ENCODE results near the gene FAM50B.

The FAM50B gene

DNA sequence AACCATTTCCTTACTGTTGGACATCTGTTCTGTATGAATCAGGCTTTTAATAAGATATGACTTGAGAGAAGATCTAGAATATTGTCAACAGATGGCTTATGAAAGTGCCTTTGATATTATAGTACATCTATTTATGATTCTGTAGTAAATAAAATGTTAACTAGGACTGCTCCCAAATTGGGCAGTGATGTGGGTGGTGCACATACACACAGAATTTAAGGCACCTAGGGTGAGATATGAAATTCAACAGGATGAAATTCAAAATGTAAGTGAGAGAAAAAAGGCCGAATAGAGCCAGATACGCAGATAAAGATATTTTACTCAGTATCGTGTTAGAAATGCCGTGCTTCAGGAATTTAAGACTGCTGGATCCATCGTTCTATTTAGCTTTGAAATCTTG lies 26.3 kb downstream of the FAM50B start:
- no peak for DNase-seq

DNA sequence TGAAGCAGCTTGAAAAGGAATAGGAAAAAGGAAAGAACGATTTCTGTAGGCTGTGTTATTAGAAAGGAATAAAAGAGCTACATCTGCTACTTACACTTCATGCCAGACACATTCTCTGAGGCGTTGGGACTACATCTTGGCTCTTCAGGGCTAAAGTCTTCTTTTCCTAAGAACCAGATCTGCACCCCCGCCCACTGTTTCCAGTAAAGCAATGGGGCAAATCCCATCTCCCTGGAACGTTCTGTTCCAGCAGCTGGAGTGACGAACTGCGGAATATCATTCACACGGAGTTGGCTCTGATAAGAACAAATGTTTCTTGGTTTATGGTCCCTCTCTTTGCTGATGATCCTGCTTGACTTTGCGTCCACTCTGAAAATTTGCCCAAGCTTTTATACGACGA lies 26.9 kb downstream of the FAM50B start:
- no peak for DNase-seq

- DNase-seq: no peak
These were observed 27.7 kb downstream of the FAM50B start for GRCh38 chr6:3876866-3877265.

- no peak for DNase-seq
These were observed 29.0 kb downstream of the FAM50B start for GRCh38 chr6:3878048-3878666.

DNA sequence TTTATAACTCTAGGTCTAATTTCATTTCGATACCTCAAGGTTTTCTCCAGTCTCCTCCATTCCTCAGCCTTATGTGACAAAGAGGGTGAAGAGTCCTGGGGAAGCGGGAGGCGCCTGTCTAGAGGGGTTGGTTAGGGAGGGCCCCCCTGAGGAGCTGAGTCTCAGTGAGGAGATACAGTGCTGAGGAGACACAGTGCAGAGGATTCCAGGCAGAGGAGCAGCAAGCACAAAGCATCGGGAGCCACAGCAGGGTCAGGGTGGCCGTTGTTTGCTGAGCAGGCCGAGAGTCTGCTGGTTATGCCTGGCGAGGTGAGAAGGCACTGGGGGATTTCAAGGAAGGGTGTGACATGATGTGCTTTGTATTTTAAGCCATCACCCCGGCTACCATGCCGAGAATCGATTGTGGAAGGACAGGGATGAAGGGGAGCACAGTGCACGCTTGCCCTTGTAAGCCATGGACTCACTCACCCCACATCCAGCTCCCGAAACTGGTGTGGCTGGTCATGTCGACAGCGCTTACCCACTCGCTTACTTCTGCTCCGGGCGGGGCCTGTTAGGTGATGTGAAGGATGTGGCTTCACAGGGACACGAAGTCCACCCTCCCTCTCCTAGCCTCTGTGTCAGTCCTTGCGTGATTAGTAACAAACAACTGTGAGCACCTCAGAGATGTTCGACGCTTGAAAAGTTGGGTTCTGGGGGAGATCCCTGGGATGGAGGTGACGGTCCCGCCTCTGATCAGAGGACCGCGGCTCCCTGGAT lies 30.2 kb downstream of the FAM50B start:
- DNase-seq: no peak

DNA sequence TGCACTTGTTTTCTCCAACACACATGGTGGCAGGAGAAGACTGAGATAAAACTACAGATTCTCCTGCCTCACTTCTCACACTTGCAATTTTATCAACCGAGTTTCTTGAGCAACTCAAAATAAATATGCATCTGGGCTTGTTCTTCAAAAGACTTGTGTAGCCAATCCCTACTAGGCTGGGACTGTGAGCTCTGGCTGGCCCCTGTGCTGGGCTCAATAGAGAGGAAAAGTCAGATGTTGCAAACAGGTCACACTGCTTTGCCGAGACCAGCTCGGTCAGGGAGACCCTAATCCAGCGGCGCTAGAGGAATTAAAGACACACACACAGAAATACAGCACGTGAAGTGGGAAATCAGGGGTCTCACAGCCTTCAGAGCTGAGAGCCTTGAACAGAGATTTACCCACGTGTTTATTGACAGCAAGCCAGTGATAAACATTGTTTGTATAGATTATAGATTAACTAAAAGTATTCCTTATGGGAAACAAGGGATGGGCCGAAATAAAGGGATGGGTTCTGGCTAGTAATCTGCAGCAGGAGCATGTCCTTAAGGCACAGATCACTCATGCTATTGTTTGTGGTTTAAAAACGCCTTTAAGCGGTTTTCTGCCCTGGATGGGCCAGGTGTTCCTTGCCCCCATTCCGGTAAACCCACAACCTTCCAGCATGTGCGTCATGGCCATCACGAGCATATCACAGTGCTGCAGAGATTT lies 32.7 kb downstream of the FAM50B start:
- no peak for DNase-seq

GRCh38 chr6:3882431-3882830 lies 33.3 kb downstream of the FAM50B start:
- DNase-seq: no peak

- no peak for DNase-seq
These were observed 33.7 kb downstream of the FAM50B start for GRCh38 chr6:3882866-3883265.

DNA sequence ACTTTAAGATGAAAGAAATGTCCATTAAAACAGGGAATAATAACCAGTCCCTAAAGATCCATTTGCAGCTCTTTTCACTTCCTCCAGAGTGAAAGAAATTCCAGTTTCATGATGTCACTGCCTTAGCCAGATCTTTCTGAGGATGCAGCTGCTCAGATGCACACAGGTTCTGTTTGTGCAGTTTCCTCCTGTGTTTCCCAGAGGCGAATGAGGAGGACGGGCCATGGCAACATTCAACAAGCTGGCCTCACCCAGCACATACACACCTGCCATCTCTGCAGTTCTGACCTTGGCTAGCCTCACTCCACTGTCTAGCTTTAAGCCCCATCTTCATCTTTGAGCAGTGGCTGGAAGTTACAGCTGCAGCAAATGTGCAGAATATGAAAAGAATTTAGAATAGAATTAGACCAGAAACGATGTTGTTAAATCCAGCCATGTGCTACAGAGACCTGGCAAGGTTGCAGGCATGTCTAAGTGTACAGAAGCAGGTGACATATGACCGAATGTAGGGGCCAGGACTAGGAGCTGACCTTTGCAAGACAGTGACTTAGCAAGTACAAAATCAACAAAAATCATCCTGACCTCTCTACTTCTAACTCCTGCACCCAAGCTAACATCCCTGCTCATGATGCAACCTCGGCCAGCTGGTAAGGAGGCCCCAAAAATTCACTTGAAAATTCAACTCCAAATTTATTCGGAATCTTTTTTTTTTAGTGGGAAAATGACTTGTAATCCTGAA lies 35.0 kb downstream of the FAM50B start:
- DNase-seq: no peak

DNA sequence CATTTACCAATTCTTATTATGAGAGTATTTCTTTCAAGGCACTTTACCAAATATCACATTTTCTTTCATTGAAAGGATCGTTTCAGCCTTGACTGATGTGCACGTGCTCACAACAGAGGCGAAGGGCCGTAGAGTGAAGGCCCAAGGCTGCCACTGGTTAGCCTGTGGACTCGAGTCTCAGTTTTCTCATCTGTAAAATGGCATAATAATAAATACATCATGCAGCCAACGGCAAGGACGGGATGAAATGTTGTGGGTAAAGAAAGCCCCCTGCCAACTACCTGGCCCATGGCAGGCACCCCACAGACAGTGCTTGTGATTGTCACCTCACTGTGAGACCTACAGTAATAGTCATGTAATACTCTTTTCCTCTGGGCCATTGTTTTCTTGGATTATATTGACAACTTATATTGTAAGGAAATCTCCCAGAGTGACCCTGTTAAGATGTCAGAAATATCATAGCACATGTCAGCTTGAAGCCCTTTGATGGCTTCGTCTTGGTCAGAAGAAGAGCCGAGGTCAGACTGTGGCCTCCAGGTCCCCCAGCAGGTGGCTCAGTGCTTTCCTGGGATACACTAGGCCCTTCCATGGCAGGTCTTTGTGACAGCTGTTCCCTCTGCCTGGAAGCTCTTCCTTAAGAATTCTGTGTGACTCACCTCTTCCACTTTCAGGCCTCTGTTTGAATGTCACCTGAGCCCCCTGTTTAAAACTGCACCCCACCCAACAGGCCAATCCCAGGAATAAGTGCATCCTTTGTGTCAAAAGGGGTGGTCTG lies 36.3 kb downstream of the FAM50B start:
- no peak for DNase-seq

DNA sequence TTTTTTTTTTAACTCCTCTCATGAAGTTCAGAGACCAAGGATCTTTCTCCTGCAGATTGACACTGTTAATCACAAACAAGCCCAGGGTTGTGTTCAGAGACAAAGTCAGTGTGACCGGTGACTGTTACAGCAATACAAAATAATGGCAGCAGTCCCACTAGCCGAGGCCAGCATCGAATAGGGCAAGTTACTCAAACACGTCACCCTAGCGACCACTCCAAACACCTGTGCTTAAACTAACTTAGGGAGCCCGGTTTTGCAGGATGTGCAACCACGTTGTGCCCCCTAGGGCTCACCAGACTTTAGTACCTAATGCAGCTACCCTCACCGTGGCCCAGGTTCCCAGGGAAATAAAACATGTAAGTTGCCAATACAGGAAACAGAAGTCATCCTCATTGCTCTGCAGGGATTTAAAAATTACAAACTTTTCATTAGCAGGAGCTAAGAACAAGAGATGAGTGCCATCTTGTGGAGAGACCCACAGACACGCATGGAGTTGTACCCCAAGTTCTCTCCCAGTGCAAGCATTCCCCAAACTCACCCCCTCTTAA lies 38.1 kb downstream of the FAM50B start:
- DNase-seq: no peak

DNA sequence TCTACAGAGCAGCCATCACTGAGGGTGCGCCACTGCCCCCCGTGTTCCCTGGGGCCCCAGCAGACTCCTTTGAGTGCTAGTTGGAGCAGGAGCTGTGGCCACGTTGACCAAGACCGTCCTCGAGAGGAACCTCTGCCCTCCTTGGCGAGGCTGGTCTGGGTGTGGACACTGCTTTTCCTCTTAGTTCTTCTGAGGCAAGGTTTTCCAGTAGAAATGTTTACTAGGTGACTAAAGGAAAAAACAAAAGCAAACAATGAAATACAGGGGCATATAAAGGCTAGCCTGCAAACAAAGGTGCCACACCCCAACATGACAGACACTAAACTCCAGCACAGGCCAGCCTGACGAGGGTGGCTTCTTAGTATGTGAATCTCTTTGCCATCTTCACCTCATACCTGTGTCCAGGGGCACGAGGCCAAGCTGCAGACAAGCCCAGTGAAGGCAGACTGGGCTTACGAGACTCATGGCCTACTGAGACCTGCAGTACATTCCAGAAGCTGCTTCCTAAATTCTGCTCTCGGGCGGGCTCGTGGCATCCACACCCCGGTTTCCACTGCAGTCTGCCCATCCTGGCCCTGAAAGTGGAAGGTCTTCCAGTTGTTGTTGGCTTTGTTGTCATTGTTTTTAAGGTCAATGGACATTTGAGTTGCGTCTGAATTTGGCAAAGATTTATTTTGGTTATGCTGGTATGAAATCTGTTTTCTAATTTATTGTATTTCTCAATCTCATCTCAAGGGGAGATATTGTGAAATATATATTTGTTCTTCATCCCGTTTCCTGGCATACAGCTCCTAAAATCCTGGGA lies 39.2 kb downstream of the FAM50B start:
- DNase-seq: no peak

DNA sequence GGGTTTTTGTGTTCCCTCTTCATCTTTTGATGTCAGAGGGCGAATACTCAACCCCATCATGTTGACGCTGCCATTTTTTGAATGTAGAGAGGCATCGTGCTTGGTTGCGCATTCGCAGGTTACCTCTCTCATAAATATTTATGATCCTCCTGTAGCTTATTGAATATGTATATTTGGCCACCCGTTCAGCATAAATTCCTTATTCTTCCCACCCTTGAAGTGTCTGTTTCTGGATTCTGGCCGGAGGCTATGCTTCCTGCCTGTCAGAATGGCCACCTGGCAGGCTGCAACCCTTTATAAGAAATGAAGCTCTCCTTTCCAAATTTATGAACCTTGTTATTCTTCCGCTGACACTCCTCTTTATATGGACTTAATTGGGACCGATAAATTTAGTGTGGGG lies 40.9 kb downstream of the FAM50B start:
- no peak for DNase-seq

DNA sequence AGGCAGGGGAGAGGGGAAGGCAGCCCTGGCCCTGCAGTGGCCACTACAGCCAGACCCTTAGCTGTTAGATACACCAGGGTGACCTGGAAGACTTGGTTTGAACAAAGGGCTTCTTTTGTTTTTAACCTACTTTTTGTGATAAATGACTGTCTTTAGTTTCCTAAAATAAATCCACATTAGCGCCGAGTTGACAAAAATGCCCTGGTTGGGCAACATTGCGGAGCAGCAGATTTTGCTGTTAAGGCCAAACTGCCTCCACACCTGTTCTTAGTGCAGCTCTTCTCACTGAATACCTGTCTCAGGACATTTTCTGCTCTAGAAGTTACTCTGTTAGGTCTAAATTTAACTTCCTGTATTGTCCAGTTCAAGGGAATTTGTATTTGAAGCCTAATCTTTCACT lies 42.7 kb downstream of the FAM50B start:
- no peak for DNase-seq

GRCh38 chr6:3892603-3893002 lies 43.4 kb downstream of the FAM50B start:
- no peak for DNase-seq

GRCh38 chr6:3893487-3893886 lies 44.3 kb downstream of the FAM50B start:
- DNase-seq: no peak

- no peak for DNase-seq
These were observed 44.7 kb downstream of the FAM50B start for GRCh38 chr6:3893917-3894316.

GRCh38 chr6:3894590-3895311 lies 45.6 kb downstream of the FAM50B start:
- DNase-seq: no peak

- DNase-seq: no peak
These were observed 46.1 kb downstream of the FAM50B start for GRCh38 chr6:3895312-3895653.

DNA sequence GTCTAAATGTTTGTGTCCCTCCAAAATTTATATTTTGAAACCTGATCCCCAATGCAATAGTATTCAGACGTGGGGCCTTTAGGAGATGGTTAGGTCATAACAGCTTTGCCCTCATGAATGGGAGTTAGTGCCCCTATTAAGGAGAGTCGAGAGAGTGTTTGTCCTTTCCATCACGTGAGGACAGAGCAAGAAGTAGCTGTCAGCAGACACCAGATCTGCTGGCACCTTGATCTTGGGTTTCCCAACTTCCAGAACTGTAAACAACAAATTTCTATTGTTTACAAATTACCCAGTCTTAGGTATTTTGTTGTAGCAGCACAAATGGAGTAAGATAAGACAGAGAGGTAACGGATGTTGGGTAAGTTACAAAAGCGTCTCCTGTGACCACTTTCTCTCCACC lies 46.6 kb downstream of the FAM50B start:
- no peak for DNase-seq

All from SHP77 treated with DMSO at 0.1 percent for 48 hours (cell line).